Measurements from ENCODE around the gene CSF3R.

GRCh38 chr1:36419140-36419539 lies 63.6 kb downstream of the CSF3R start:
- no peak for TF ChIP-seq POLR2A (IDR thresholded peaks at IDR 0.05; ENCODE audit: low read depth, low read length)
- TF ChIP-seq TAF1 (IDR thresholded peaks at IDR 0.05; ENCODE audit: low read depth, low read length), result no peak
